HG02623 (cell line): Measurements from ENCODE around the gene SMPD3.

Experiments
- ATAC-seq: cut with Tn5 transposase; IDR thresholded peaks from one replicate; pipeline ENCODE4 v1.9.1; 2021; ENCODE audit warnings: moderate library complexity; ENCODE audit not compliant: unreplicated experiment

SMPD3 gene

DNA sequence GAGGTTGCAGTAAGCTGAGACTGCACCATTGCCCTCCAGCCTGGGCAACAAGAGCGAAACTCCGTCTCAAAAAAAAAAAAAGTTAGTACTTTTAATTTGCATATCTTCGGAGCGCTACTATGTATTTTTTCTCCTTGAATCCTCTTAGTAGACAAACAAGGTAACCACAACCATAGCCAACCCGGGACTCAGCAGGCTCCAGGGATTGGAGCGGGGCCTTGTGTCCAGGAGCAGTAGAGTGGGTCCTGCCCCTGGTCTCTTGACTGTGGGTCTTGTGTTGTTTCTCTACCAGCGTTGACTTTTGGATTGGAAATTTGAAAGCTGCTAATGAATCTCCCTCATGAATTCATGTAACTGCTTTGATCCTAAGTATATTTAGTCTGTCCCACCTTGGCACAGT lies 105.2 kb downstream of the SMPD3 start:
- ATAC-seq = no peak

- no peak for ATAC-seq
Measured at GRCh38 chr16:68342620-68343019, 105.7 kb downstream of the SMPD3 start.

- ATAC-seq = no peak
Measured at GRCh38 chr16:68339214-68339613, 109.1 kb downstream of the SMPD3 start.

DNA sequence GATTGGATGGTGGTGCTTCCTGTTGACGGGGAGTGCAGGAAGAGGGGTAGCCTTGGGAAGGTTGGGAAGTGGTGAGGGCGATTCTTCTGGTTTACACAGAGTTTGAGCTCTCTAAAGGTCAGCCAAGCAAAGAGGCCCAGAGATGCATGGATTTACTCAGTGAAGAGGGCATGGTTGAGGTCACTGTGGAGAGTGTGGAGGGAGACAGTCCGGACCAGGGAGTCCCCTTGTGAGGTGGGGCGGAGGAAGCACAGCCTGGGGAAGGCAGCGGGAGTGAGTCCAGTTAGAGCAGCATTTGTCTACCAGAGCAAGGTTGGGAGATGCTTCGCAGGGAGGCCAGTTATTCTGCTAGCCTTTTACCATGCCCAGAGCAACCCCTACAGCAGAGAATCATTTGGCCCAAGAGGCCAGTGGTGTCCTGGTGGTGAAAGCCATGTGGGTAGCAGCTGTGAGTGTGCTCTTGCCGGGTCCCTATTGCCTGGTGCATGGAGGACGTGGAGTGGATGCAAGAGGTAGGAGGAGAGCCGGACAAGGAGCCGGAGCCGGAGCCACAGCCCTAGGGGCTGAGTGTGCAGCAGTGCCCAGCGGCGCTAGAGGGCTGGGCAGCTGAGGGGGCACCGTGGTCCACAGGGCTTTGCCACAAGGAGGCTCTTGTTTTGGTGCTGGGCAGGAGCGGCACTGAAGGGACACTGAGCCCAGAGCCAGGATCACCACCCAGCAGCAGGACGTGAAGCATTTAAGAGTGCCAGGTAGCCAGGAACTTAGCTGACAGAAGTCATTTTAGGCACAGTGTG lies 109.8 kb downstream of the SMPD3 start:
- ATAC-seq = no peak

DNA sequence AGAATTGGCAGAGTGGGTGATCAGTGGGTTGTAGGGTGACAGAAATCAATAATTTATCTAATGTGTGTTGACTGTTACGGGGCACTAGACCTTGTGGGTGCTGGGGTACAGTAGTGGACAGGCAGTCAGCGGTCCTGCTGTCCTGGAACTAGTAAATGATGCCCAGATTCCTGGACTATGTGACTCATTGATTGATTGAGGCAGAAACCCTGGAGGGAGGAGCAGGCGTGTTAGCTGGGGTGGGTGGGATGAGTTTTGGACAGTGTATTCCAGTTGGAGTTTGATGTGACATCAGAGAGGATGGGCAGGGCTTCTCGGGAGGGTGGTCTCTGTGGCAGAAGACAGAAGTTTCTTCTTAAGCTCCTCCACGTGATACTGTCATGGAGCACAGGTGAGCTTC lies 113.1 kb downstream of the SMPD3 start:
- ATAC-seq = no peak

- no peak for ATAC-seq
Measured at GRCh38 chr16:68332411-68333121, 115.7 kb downstream of the SMPD3 start.

GRCh38 chr16:68331879-68332410 lies 116.4 kb downstream of the SMPD3 start:
- ATAC-seq = no peak

DNA sequence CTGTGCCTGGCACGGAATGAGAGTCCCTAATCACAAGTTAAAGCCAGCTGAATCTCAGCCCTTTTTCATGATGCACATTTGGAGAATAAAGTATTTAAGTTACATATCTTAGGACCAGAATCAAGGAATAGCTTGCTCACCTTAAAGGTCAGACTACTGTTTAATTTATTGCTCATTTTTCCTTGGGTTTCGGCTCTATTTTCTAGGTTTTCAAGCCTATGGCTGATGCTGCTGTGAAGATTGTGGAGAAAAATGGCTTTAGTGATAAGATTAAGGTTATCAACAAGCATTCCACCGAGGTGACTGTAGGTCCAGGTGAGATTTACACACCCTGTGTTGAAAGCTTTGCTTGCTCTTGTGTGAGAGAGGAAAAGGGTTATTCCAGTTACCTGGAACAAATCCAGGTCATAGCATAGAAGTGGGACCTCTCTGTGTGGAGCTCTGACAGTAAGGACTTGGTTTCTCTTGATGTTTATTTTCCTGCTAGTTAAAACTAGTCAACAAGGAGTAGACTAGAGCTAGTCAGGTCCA lies 119.4 kb downstream of the SMPD3 start:
- ATAC-seq = no peak

GRCh38 chr16:68328151-68328859 lies 120.0 kb downstream of the SMPD3 start:
- peak; percentile 72 for ATAC-seq

GRCh38 chr16:68324780-68325357 lies 123.4 kb downstream of the SMPD3 start:
- no peak for ATAC-seq

DNA sequence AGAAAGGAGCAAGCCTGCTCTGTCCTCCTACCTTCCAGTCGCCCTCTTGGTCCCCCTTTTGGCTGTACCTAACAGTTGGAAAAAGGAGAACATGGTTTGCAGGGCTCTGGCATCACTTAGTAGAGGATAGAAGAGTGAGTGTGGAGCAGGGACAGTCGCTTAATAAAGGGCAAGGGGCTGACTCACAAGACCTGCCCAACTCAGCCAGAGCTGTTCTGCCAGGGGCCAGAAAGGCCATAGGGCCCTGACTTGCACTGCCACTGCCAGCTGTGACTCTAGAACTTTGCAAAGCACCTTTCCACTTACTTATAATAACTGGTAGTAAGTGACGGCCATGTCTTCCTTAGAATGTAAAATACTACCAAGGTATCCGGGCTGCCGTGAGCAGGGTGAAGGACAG lies 124.0 kb downstream of the SMPD3 start:
- no peak for ATAC-seq

DNA sequence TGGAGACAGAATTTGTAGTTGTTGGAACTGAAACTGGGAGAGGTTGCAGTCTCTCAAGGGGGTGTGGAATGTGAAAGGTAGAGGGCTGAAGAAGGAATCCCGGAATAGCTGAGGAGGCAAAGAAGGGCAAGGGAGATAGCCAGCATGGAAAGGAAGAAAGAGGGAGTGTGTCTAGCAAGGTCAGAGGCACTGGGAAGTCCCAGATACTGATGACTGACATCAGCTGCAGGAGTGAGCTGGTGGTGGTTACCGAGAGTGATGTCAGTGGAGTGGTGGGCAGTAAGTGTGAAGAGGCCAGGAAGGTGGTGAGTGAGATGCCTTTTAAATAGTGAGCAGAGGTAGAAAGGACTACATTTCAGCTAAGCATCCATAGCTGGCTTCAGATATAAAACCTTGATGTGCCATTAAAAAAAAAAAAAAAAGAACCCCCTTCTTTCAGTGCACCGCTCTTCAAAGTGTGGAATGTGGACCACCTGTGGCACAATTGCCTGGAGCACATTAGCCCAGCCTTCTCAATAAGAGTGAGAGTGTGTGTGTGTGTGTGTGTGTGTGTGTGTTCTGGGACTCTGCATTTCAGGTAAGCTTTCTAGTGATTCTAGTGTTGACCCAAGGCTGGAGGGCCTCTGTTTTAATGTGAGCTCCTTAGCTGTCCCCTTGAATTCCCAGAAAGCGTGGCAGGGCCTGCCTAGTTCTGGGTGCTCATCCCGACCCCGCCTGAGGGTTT lies 129.0 kb downstream of the SMPD3 start:
- no peak for ATAC-seq

- no peak for ATAC-seq
Measured at GRCh38 chr16:68313116-68313515, 135.2 kb downstream of the SMPD3 start.

- peak; percentile 91 for ATAC-seq
Measured at GRCh38 chr16:68310774-68311511, 137.4 kb downstream of the SMPD3 start, which contains the start of the genes PRMT7 and SLC7A6OS. Gene PRMT7 (plus strand): TSS chr16:68311019. CDS start chr16:68315980, 4,961 bp downstream. Gene SLC7A6OS (minus strand): TSS chr16:68310946. CDS start chr16:68310926, 20 bp downstream.

GRCh38 chr16:68310437-68310773 lies 137.9 kb downstream of the SMPD3 start:
- ATAC-seq = peak; percentile 21

DNA sequence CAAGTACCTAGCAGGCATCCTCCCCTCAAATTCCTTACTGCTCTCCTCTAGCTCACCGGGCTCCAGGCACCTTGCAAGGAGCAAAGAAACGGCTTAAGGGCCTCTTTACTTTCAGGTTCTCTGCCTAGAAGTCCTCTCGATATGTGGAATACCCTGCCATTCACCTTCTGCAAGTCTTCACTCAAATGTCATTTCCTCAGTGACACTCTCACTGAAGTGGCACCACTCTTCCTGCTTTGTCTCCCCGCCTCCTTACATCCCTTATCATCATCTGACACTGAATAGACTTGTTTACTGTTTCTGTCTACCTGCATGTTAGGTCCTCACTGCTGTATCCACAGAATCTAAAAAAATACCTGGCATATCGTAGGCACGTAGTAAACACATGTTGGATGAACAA lies 138.5 kb downstream of the SMPD3 start:
- ATAC-seq = no peak
